ENCODE measurements around the gene GPN3.

The GPN3 gene

GRCh38 chr12:110403976-110404682, 63.9 kb downstream of the GPN3 start:
- TF ChIP-seq NFIC (IDR thresholded peaks at IDR 0.05) (peak; percentile 65), ZBTB7A (IDR thresholded peaks at IDR 0.05; ENCODE audit: low read depth) (no peak)

- TF ChIP-seq MAX (IDR thresholded peaks at IDR 0.05): peak; percentile 98
- peak; percentile 25; the same call in 1 of the 2 replicates for TF ChIP-seq TCF12 (IDR thresholded peaks at IDR 0.05; ENCODE audit: low read depth)
- TF ChIP-seq YY1 (IDR thresholded peaks at IDR 0.05; ENCODE audit: low read depth): peak; percentile 92
- peak; percentile 24; the same call in 1 of the 2 replicates for TF ChIP-seq EGR1 (IDR thresholded peaks at IDR 0.05)
- no peak for TF ChIP-seq CREB1 (IDR thresholded peaks at IDR 0.05; ENCODE audit: low read depth)
- TF ChIP-seq FOXM1 (IDR thresholded peaks at IDR 0.05; ENCODE audit: borderline replicate concordance, low read depth): no peak
- TF ChIP-seq REST (IDR thresholded peaks at IDR 0.05; ENCODE audit: low read depth): no peak
- peak; percentile 75 for TF ChIP-seq TAF1 (IDR thresholded peaks at IDR 0.05; ENCODE audit: low read depth)
- TF ChIP-seq TEAD4 (IDR thresholded peaks at IDR 0.05): no peak
- TF ChIP-seq USF1 (IDR thresholded peaks at IDR 0.05): peak; percentile 66
- TF ChIP-seq EP300 (IDR thresholded peaks at IDR 0.05; ENCODE audit: borderline replicate concordance): no peak
Observed at GRCh38 chr12:110403146-110403975, 64.7 kb downstream of the GPN3 start, which contains the start of gene ANAPC7. Gene ANAPC7, minus strand, starts transcription at chr12:110403708. Its CDS starts 81 bp downstream, at chr12:110403627.
